Measurements from ENCODE around the gene HOXC6.

The HOXC6 gene

DNA sequence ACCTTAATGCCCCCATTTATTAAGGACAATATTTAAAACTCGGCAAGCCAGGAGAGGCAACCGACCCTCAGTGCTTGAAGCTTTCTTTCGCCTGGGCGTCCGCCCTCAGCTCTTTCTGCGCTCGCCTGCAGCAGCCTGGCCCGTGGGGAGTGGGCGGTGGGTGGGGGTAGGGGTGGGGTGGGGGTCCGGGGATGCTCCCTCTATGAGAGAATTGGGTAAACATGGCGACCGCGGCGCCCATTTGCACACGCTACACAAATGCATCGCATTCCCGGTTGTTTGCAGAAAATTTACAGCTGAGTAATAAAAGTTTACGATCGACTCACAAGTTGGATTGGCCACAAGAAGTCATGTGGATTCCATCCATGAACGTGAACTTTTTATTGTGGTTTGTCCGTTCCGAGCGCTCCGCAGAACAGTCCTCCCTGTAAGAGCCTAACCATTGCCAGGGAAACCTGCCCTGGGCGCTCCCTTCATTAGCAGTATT, 11.7 kb upstream of the HOXC6 start:
- FAIRE-seq: peak; percentile 92

DNA sequence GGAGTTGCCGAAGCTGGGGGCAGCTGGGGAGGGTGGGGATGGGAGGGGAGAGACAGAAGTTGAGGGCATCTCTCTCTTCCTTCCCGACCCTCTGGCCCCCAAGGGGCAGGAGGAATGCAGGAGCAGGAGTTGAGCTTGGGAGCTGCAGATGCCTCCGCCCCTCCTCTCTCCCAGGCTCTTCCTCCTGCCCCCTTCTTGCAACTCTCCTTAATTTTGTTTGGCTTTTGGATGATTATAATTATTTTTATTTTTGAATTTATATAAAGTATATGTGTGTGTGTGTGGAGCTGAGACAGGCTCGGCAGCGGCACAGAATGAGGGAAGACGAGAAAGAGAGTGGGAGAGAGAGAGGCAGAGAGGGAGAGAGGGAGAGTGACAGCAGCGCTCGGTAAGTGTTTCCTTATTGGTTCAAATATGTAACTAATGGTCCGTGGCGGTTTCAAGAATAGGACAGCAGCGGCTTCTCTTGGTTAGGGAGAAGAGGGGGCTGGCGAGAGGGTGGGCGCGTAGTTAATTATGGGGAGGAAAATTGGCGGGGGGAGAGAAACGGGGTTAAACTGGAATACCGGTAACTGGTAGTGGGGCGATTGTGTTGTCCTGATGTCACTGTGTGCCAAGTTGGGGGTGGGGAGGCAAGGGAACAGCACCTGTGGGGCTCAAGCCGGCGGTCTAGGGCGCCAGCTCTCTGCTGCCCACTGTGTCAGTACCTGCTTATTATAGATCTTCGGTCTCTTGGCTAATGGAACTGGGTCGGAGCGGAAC, 11.0 kb upstream of the HOXC6 start:
- FAIRE-seq: no peak

DNA sequence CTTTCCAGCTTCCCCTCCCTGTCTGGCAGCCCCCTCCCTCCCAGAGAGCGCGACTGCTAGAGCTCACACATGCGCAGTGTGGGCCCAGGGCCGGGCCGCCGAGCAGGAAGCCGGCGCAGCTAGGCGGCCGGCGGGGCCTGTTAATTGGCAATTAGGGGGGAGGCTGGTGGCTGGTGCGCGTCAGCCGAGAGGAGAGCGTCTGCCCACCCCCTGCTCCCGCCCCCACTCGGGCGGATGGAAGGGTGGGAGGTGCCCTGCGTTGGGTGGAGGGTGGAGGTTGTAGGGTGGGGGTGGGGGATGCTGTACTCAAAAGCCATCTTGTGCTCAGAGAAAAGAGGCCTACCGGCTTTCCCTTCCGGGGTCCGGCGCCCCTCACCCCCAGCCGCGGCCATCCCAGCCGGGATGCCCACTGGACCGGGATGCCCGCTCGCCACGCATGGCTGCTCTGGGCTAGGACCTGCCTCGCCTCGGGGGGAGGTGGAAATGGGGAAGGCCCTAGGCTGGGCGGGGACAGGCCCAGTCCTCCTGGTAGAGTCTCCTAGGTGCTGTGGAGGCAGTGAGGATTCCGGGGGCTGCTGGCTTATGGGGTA, 10.3 kb upstream of the HOXC6 start:
- FAIRE-seq: no peak

DNA sequence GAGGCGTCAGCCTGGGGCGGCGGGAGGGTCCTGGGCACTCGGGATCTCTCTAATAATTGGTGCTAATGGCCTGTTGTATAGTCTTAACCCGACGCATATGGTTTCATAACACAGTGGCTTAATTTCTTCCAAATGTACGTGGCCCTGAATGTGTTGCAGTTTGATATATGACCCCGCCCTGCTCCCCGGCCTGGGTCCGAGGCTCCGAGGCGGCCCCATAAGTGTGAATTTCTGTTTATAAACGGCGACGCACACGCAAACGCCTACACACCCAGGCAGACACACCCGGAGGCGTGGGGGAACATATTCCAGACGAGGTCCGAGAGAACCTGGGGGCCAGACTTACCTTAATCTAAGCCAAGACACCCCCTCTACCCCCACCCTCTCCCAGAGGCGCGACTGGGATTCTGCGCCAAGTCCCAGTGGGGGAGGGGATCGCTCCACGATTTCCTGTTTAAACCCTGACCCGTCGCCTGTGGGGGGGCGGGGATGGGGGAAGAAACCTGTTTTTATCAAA, 9.7 kb upstream of the HOXC6 start:
- no peak for FAIRE-seq

DNA sequence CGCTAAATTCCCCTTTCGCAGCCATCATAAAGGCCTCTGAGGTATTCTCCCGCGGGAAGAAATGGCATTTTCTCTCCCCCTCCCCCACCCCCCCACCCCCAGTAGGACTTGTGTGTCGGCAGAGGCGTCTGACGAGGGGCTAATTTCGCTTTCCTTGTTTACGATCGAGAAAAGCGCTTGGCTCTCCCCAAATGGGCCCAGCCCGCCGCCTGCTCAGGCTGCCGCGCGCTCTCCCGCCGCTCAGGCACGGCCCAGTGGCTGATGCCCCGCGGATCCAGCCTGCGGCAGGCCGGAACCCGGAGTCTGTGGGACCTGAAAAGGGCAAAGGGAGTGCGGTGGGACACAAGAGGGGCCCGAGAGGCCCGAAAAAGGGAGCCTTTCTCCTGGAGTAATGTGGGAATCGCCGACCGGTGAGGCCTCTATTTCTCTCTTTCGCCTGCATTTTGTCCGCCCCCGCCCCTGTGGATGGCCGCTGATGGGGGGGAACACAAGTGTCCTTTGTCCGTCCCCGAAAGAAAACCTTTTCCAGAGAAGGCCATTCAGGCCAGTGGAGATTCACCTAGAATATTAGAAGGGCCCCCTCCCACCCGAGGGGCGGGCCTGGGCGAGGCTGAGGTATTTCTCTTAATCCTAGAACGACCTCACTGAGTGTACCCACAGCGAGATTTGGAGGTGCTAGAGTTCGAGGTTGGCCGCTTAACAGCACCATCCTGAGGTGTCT, 9.0 kb upstream of the HOXC6 start:
- no peak for FAIRE-seq

DNA sequence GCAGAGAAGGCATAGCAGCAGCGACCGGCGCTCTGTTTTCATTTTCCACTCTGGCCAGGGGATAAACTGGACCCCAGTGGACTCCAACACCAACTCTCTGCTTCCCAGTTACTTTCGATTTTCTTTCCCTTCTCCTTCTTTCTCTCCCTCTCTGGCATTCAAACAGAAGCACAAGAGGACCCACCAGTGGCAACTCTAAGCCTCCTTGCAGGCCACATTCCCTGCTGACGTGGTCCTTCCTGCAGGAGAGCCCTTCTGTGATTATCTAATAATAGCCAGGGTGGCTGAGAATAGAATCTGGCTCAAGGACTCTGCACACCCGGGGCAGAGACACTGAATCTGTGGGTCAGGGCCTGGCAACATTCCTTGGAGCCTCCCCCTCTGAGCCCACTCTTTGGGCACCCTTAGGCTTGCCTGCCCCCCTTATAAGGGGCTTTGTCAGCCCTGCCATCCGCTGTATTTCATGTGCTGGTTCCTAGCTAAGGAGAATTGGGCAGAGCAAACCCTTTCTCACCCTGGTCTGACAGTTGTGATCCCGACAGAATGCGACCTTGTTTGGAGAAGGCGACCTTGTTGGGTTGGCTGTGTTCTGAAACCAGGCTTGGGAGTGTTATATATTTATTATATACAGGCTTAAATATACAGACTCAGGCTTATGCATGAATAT, 8.2 kb upstream of the HOXC6 start:
- FAIRE-seq: no peak

DNA sequence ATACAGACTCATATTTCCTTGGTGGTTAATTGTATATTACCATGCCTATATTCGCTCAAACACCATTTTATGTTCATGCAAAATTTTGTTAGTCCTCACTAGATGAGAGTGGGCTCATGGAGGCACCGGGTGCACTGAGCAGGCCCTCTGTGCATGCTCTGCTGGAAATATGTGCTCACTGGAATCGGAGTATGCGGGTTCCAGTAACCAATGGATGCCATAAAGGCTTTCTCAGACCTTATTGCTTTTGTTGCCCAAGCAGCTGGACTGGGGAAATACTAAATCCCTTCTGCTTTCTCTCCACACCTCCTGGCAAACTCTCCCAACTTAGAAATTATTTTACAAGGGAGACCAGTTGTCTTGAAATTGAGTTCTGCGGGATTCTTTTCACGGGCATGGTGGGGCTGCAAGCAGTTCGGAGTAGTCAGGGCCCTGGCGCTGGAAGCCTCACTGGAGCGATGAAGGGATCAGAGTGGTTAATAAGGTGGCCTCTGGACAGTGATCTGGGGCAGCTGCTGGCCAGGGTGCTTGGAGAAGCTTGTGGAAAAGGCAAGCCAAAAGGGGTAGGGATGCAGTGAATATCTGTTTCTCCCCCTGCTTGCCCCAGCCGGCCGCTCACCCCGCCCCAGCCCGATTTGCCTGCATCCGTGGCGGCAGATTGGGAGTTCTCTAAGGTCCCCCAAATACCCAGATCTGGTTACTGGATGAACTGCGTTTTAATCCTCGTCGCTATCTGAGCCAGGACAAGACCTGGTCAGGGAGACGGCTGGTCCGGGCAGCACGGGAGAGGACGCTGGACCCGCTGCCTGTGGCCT, 7.4 kb upstream of the HOXC6 start:
- no peak for FAIRE-seq

DNA sequence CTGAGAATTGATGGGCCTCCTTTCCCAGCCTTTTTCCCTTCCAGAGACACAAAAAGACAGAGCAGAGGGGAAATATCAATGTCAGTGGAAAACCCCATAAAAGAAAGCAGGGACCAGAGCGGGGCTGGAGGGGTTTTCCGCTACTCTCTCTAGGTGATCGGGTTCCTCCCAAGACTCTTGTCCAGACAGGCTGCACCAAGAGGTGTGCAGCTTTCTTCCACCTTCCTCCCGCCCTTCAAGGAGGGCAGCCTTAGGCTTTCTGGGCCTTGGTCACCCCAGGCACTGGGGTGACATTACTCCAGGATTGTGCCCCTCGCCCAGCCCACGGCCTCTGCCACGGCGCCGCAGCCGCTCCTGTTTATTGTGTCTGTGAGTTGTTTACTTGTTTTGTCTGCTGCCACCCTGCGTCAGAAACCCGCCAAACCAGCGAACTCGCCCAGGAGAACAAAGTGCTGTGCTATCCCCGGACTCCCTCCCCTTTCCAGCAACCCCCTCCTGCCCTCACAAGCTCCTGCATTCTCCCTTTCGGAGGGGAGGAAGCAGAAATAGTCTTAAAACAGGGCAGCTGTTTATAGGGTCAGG, 6.7 kb upstream of the HOXC6 start:
- no peak for FAIRE-seq

DNA sequence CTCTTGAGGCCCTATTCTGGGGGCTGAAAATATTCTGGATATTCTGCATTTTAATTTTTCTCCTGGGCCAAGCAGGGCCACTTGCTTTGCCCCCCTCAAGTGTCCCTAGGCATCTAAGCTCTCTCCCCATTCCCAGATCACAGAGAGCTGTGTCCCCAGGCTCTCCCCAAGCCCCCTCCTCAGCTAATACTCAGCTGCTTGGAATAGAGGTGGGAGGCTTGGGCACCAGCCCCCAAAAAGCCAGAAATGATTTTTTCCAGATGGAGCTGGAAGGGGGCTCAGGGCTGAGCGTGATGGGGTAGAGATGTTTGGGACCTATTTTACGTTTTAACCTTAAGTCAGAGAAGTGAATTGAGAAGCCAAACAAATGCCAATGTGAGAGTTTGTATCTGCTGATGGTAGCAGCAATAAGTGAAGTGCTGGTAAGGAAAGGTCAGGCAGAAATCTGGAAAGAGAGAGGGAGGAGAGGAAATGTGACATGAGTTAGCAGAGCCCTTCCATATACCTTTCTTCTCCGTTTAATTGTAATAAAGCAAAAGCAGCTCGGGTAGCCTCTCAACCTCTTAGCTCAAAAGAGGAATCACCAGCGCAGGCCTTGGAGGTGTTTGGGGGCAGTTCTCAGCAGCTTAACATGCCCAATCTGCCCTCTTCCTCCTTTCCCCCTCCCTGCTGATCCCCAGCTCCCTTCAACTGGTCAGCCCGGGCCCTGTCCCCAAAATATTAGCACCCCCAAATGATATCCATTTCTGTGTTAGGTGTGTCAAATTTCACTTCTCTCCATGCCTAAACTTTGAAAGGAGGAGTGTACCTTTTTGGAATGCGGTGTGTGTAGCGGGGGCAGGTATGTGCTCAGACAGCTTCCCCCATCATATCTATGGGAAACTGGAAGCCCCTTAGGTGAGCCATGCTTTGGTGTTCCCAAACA, 5.0 kb upstream of the HOXC6 start:
- FAIRE-seq: no peak

DNA sequence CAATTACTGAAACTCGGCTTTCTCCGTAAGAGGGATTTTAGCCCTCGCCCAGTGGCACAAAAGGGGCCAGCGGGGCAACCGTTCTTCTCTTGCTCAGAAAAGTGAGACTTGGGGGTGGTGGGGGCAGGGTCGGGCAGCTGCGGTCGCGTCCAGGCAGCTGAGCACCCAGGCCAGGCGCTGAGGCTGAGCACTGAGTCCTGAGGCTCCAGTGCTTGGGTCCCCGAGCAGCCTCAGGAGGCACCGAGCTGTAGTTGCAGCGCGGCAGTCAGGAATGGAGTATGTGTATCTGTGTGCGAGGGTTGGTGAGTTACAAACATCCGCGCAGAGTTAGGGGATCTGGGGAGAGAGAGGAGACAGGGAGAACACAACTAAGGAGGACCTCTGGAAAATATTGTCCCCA, 4.1 kb upstream of the HOXC6 start:
- no peak for FAIRE-seq

DNA sequence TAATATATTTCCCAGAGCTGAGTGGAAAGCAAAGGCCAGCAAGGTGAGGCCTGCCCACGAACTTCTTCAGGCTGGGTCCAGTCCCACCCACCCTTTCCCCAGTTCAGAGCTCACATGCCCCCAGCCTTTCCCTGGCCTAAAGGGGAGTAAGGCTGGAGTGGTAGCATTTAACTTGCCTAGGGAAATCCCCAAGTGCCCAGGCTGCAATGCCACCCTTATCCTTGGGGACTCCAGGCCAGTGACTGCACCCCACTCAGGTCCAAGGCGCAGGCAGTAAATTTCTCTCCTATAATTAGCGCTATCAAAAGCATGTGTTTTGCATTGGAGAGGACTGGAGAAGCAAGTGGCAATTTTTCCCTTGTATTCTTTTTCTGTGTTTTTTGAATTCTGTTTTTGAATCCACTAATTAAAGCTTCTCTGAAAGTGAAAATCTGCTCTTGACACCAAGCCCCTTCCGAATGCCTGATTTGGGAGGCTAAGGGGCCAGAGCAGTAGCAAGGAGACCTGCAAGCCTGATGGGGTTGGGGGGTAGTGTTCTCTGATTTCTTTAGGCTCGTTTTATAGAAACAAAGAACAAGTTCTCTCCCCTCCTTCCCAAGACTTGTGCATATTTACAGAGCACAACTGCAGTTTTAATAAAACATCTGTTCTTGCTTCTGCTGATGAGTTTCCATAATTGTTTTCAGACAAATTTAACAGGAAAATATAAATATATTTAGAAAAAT, 3.5 kb upstream of the HOXC6 start:
- no peak for FAIRE-seq

DNA sequence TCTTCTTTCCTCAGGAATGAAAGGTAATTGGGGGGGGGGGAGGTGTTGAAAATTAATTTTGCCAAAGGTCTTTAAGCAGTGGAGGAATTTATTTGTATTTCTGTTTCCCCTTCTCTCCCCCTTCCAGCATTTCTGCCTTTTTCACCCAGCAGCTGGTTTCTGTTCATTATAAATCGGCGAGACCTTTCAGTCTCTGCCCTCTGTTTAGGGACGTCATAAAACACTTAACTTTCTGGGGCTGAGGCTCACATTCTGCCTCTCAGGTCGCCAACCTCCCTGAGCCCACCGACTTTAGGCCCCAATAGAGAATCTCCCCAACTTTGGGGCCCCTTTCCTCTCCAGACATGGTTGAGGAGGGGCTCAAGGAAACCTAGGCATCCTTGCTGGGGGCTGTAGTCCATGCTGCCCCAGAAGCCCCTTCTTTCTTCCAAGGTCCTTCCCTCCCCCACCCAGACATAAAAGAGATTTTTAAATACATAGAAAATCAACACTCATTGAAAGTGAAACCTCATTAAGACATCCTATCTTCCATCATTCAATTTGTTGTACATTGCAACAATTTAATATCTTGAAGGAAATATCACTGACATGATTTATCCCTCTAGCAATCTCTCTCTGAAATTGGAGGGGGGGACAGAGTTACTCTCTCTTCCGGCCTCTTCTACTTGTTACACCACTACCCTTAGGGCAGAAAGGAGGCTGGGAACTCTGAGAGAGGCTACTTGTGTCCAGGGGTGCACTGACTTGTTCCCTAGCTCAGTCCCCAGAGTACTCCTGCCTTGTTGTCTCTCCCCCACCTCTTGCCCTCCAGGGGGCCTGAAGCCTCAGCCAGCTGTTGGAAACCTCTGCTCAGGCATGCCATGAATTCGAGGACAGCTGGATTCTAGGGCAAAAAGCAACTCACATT, 2.5 kb upstream of the HOXC6 start:
- FAIRE-seq: no peak

DNA sequence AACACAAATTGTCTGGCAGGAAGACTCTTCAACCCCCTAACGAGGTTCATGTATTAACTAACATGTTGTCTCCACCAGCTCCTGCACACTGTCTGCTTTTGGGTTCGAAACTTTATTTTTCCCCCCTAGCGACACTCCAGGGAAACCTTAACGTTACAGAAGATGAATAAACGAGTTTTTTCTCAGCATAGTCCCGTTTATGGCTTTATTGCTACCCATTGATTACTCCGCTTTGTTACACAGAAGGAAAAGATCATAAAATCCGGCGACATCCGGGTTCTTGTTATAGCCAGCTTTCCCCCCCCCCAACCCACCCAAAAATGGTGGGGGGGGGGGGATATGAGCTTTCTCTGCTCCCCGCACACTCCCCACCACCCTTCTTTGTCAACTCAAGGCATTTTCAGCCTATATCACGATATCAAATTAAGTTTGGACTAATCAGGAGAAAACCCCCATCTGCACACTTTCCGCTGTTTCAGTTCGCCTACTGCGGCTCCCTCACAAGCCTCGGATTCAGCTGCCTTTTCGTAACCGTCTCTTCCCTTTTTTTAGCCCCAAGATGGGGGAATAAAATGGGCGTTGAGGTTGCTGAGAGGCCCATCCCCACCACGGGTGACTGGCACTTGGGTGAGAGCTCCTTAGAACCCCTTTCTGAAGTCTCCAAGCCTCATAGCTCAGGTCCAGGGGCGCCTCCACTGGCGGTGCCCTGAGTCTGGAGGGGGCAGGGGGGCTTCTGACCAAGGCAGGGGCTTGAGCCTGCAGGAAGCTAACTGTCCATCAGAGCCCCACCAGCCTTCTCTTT, 1.4 kb upstream of the HOXC6 start:
- FAIRE-seq: no peak

DNA sequence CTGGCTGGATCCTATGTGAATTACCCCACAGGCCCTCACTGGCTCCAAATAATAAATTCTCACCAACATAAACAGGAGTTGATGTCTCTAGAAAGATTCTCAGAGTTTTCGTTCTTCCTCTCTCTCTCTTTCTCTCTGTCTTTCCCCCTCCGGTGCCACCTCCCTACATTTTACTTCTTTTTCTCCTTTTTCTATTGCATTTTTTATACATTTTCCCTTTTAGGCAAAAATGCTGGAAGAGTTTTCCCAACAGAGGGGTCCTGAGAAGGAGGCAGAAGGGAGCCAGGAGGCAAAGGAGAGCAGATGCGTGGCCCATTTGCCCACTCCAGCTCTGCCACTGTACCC, 826 bp upstream of the HOXC6 start:
- FAIRE-seq: no peak

DNA sequence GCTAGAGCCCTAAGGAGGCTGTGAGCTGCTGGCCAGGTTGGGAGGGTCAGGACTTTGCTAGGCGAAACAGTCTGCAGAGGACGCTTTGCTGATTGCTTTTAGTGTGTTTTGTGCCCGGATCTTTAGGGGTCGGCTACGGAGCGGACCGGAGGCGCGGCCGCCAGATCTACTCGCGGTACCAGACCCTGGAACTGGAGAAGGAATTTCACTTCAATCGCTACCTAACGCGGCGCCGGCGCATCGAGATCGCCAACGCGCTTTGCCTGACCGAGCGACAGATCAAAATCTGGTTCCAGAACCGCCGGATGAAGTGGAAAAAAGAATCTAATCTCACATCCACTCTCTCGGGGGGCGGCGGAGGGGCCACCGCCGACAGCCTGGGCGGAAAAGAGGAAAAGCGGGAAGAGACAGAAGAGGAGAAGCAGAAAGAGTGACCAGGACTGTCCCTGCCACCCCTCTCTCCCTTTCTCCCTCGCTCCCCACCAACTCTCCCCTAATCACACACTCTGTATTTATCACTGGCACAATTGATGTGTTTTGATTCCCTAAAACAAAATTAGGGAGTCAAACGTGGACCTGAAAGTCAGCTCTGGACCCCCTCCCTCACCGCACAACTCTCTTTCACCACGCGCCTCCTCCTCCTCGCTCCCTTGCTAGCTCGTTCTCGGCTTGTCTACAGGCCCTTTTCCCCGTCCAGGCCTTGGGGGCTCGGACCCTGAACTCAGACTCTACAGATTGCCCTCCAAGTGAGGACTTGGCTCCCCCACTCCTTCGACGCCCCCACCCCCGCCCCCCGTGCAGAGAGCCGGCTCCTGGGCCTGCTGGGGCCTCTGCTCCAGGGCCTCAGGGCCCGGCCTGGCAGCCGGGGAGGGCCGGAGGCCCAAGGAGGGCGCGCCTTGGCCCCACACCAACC, 1.5 kb downstream of the HOXC6 start:
- FAIRE-seq: no peak

DNA sequence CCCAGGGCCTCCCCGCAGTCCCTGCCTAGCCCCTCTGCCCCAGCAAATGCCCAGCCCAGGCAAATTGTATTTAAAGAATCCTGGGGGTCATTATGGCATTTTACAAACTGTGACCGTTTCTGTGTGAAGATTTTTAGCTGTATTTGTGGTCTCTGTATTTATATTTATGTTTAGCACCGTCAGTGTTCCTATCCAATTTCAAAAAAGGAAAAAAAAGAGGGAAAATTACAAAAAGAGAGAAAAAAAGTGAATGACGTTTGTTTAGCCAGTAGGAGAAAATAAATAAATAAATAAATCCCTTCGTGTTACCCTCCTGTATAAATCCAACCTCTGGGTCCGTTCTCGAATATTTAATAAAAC, 2.2 kb downstream of the HOXC6 start:
- no peak for FAIRE-seq

DNA sequence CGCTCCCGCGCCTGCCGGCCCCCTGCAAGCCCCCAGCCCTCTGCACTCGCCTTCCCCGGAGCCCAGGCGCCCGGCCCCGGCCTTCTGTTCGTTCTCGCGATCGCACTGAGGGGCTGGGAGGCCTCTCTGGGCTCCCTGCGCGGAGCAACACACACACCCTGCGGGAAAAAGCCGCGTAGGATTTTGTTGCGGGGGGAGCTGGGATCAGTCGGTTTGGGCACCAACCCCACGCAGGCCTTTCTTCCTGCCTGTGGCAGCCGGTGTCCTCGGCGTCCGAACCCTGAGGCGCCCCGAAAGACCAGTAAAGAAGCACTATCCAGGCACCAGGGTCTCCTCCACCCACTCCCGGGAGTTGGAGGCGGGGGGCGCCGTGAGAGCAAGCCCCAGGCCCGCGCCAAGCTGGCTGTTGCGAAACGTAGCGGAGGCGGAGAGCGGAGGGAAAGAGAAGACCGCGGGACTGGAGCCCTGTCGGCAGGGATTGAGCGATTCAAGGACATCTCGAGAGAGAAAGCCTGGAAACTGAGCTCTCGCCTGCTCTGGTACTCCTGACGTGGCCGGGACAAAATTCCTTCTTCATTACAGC, 2.7 kb downstream of the HOXC6 start:
- no peak for FAIRE-seq
